Stimulated activated CD8-positive, alpha-beta memory T cell treated with anti-CD3 and anti-CD28 coated beads, Interleukin-15, amount 100 ng/mL, for 24 hours (primary cell): ENCODE results near the gene MAP3K6.

ENCODE experiments used
- DNase-seq: peaks from one replicate; pipeline ENCODE4 v3.0.0-alpha.2; 2020; ENCODE audit warnings: low read depth

MAP3K6 gene

GRCh38 chr1:27338751-27339150 is 28.0 kb downstream of the MAP3K6 start:
- no peak for DNase-seq

DNA sequence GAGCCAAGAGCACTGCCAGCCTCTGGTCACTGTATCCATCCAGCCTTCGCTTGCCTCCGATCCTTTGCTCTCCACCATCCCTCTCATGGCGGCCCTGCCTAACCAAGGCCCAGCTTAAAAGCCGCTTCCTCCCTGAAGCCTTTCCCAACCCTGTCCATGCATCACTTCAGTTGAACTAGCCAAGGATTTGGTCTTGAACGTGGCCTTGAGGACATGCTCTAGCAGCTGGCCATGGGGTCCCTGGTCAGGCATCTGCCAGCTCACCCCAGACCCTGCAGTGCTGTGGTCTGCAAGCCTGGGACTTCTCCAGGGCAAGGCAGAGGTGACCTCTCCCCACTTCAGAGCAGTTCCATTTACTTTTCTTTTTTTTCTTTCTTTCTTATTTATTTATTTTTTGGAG is 30.0 kb downstream of the MAP3K6 start:
- DNase-seq: no peak

- DNase-seq: no peak
These were observed 31.0 kb downstream of the MAP3K6 start for GRCh38 chr1:27335506-27336422.

DNA sequence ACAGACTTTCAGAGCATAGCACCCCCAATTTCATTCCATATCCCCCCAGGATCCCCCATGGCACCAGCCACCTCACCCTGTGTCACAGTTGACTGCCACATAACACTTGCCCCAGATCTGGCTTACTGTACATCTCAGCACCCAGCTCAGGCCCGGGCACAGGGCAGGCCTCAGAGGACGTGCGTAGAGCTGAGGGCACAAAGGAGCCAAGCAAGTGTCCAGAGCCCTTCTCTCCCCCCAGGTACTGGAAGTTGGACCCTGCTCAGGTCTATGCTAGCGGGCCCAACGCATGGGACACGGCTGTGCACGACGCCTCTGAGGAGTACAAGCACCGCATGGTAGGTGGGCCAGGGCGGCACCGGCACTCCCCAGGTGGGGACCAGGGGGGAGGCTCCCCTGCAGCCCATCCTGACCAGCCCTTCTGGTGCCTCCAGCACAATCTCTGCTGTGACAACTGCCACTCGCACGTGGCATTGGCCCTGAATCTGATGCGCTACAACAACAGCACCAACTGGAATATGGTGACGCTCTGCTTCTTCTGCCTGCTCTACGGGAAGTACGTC is 33.0 kb downstream of the MAP3K6 start:
- DNase-seq: no peak

DNA sequence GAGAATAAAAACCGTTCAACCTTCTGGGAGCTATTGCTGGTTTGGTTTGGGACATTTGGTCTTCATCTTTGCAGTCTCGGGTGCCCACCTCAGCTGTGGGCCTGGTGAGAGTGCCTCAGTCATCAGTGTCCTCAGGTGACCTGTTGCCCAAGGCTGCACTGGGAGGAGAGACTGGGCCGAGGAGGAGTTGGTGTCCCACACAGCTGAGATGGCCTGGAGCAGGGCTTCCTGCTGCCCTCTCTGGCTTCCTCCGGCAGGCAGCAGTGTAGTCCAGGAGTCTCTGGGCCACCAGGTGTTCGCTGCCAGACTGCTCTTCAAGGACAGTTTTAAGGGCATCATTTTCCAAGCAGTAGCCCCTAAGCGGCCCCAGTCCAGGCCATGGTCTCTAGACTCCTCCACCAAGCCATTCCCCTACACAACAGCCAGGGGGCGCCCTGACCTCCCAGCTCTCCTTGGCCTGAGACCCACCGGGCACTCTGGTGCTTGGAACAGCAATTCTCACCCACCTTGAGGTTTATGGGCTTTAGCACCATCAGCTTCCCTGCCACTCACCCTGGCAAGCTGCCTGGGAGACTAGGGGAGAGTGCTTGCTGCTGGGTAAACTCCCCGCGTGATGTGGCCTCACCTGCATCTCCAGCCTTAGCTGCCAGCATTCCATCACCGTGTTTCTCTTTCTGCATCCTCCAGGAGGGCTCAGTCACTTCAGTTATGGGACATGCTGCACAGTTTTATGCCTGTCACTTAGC is 34.1 kb downstream of the MAP3K6 start:
- DNase-seq: no peak

DNA sequence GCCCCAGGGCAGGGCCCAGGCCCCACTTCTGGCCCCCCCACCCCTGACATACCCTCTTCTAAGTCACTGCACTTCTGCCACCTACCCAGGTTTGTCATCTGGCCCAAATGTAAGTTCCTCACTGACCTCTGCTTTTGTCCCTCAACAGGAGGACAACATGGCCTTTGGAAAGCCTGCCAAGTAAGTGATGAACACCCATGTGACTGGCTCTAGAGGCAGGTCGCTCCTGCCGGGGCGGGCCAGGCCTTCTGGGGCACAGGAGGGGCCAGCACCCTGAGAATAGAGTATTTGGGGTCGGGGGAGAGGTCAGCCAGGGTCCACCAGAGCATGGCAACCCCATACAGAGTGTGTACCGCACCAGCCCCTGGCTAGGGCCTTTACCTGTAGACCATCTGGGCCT is 34.8 kb downstream of the MAP3K6 start:
- DNase-seq: no peak

- no peak for DNase-seq
These were observed 35.3 kb downstream of the MAP3K6 start for GRCh38 chr1:27331426-27331825.

DNA sequence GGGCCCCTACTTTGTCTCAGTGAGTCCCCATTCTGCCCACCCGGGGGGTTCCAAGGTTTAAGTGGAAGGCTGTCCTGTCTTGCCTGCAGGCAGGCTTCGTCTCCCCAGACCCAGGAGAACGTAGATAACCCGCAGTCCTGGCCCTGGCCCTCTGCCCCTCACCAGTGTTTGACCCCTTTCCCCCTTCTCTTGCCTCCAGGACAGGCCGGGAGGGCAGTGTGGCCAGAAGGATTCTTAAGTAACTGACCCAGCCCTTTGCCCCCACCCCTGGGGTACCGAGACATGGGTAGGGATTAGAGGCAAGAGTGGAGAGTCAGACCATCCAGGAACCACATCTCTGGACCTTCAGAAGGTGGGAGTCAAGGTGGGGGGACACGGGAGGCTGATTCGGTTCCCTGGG is 36.0 kb downstream of the MAP3K6 start:
- no peak for DNase-seq

DNA sequence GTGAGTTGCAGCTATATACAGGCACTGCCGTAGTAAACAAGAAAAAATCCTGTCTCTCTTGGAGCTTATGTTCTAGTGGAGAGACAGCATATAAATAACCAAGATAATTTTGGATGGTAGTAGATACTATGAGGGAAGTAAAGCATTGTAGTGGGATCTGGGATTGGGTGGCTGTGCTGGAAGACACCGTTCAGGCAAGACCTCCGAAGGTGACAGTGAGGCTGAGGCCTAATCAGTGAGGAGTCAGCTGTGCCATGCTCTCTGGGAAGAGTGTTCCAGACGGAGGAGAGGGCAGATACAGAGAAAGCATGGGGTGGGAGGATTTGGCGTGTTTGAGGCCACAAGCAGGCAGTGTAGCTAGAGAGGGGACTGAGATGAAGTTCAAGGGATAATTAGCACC is 38.8 kb downstream of the MAP3K6 start:
- DNase-seq: no peak

DNA sequence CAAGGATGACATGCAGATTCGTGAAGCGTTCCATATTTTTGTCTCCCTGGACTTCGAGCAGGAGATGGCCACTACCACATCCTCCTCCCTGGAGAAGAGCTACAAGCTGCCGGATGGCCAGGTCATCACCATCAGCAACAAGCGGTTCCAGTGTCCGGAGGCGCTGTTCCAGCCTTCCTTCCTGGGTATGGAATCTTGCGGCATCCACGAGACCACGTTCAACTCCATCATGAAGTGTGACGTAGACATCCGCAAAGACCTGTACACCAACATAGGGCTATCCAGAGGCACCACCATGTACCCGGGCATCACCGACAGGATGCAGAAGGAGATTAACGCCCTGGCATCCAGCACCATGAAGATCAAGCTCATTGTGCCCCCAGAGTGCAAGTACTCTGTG is 41.5 kb downstream of the MAP3K6 start:
- DNase-seq: no peak

DNA sequence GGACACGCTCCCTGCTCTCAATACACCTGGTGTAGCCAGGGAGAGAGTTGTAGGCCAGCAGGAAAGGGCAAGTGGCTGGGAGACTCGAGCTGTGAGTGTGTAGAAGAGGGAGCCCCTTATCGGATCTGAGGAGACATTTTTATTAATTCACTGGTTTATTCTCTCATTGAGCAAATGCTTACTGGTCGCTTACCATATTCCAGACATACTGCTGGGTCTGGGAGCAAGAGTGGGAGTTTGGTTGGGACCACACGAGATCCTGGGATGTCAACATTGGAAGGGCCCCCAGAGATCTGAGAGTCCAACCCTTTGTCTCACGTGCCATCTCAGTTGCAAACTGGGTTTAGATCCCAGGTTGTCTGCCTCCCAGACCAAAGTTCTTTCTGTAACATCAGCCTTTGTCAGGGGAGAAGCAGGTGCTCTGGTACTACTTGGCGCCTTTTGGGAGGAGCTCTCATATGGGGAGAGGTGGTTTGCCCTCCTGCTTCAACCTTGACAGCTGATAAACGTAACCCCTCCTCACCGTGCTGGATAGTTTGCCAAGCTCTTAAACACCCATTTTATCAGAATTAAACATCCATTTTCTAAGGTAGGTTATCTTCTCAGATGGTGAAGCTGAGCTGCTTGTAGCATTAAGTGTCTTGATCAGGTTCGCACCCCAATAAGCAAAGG is 44.1 kb downstream of the MAP3K6 start:
- DNase-seq: no peak

- peak; percentile 96 for DNase-seq
These were observed 44.8 kb downstream of the MAP3K6 start, which contains the start of gene TMEM222 for GRCh38 chr1:27321813-27322568. TSS of gene TMEM222 (plus strand) at chr1:27322163. CDS start at chr1:27322198, 35 bp downstream.

- no peak for DNase-seq
These were observed 48.2 kb downstream of the MAP3K6 start for GRCh38 chr1:27318596-27318995.

DNA sequence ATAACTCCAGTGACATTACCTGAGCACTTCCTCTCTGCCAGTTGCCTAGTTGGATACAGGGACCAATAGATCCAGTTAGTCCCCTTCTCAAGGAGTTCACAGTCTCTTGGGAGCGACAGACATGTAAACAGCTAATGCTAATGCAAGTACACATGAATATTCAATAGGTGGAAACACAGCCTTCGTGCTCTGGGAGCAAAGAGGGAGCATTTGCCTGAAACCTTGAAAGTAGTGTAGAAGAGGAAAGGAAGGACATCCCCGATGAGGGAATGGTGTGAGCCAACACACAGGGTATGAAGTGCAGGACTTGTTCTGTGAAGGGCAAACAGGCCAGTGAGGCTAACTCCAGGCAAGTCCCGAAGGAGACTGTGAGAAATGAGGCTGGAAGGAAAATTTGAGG is 48.6 kb downstream of the MAP3K6 start:
- no peak for DNase-seq

- DNase-seq: no peak
These were observed 49.9 kb downstream of the MAP3K6 start for GRCh38 chr1:27316860-27317259.

- DNase-seq: no peak
These were observed 52.0 kb downstream of the MAP3K6 start for GRCh38 chr1:27314737-27315136.

DNA sequence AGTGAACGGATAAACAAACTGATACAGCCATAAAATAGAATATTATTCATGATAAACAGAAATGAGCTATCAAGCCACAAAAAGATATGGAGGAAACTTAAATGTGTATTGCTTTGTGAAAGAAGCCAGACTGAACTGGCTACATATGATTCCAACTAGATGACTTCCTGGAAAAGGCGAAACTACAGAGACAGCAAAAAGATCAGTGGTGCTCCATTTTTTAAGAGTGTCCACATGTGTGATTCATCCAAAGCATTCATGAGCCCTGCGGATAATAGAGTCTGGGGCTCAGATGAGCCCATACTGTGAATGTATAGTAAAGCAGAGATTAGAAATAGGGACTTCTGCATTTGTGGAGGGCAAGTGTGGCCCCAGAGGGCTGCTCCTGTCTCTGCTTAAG is 52.6 kb downstream of the MAP3K6 start:
- no peak for DNase-seq

- no peak for DNase-seq
These were observed 58.7 kb downstream of the MAP3K6 start for GRCh38 chr1:27307874-27308598.

GRCh38 chr1:27306892-27307761 is 59.6 kb downstream of the MAP3K6 start:
- no peak for DNase-seq

GRCh38 chr1:27306071-27306470 is 60.7 kb downstream of the MAP3K6 start:
- no peak for DNase-seq
